Adrenal gland (tissue), 12 donors: Measurements from ENCODE around the gene COASY. TPM values are rescaled to one million over a fixed set of nuclear protein-coding genes. Genes with fewer than 3 reads are reported as not detected.

ENCODE experiments used
- DNase-seq, 7 donors: peaks; one replicate each; pipeline ENCODE4 v3.0.0-alpha.2; 2019 to 2020
- H3K27ac ChIP-seq, 5 donors: fragments of 200-600 bp; sonication (generic) in 4 of 5; 1 replicate in 3 of 5; 2 replicates in 2 of 5; pipeline versions ENCODE4 v1.5.1 to v1.8.0; 2016 to 2020; ENCODE audit warnings: mild to moderate bottlenecking in 1 of 5
- H3K27me3 ChIP-seq: fragments of 200-600 bp; 2 replicates; pipeline ENCODE4 v1.8.0; 2021
- H3K36me3 ChIP-seq, 2 donors: fragments of 200-600 bp; replicated peaks in 1 of 2; 1 replicate in 1 of 2; 2 replicates in 1 of 2; pipeline versions ENCODE4 v1.5.1 to v1.8.0; 2018 to 2022
- H3K4me1 ChIP-seq, 2 donors: fragments of 200-600 bp; replicated peaks in 1 of 2; 1 replicate in 1 of 2; 2 replicates in 1 of 2; pipeline versions ENCODE4 v1.5.1 to v1.8.0; 2018 to 2021
- H3K4me3 ChIP-seq, 4 donors: fragments of 200-600 bp; sonication (generic) in 3 of 4; one replicate each; pipeline ENCODE4 v1.5.1; 2016 to 2018
- H3K9me3 ChIP-seq, 3 donors: fragments of 200-600 bp; sonication (generic) in 1 of 3; replicated peaks in 1 of 3; 1 replicate in 2 of 3; 2 replicates in 1 of 3; pipeline versions ENCODE4 v1.5.1 to v1.8.0; 2016 to 2021
- POLR2A ChIP-seq, 2 donors: fragments of 450-650 bp; IDR thresholded peaks; one replicate each; pipeline ENCODE4 v1.6.1; 2017; ENCODE audit warnings: antibody characterized with exemption in 2 of 2, mild to moderate bottlenecking in 2 of 2, moderate library complexity in 1 of 2
- WGBS, 4 donors: extraction: QIAGEN DNeasy Blood & Tissue Kit in 2 of 4; methylation state at CpG; one replicate each; pipeline versions ENCODE4 v1.1.5 to v1.1.7; 2013 to 2017; 5-methylcytosine and 5-hydroxymethylcytosine counted together
- intact Hi-C, 2 donors: fragments of 100-400 bp; cut with DNase I; formaldehyde crosslinking; loops; one replicate each; pipeline versions ENCODE4 v1.14.1 to v1.15.0; 2022 to 2023
- polyA plus RNA-seq, 3 donors: library from polyadenylated mRNA; stranded (reverse); fragments of 200-250 nt in 2 of 3; fragments of 350-450 nt in 1 of 3; fragmentation: Illumina TruSeq in 1 of 3; extraction: RNeasy Lipid Tissue Mini Kit (QIAGEN cat#74804) in 1 of 3; gene quantifications; one replicate each; pipeline ENCODE4 v1.2.3, GENCODE V29; 2013 to 2014
- total RNA-seq, 9 donors: library from RNA; depleted of rRNA in 4 of 9; stranded (reverse); fragments of >200 nt in 4 of 9; fragments of 120-200 nt in 1 of 9; fragmentation: NEBNext Ultra II Directional in 1 of 9; extraction: Animal tissue kit (Norgen Biotek cat#: 25700) in 1 of 9; gene quantifications; one replicate each; pipeline versions ENCODE4 v1.1.0 to v1.2.4, GENCODE V29; 2013 to 2023
- TF ChIP-seq, protein P1 (sequence below), 6 experiments: fragments of 450-650 bp in 4 of 6; fragments of 200-600 bp in 2 of 6; sonication (generic) in 1 of 6; IDR thresholded peaks; 1 replicate in 5 of 6; 2 replicates in 1 of 6; pipeline versions ENCODE4 v1.5.1 to v1.8.0; 2016 to 2021; ENCODE audit warnings: antibody characterized with exemption in 6 of 6, mild to moderate bottlenecking in 2 of 6, moderate library complexity in 1 of 6
- donor health status: healthy with polysubstance abuse.
- donor health status: Bipolar disorder and iron deficiency.
- donor health status: DM: yes; HTN: yes; CAD: no.
- donor health status: DM: no; HTN: no; CAD: no.
- donor health status: DM: no; HTN: no; CAD: no.
- donor health status: DM: yes; HTN: yes; CAD: no.

Gene COASY
- total and polyA plus RNA-seq, 12 donors, result 46.8 to 192 (median 91.8) TPM

DNA sequence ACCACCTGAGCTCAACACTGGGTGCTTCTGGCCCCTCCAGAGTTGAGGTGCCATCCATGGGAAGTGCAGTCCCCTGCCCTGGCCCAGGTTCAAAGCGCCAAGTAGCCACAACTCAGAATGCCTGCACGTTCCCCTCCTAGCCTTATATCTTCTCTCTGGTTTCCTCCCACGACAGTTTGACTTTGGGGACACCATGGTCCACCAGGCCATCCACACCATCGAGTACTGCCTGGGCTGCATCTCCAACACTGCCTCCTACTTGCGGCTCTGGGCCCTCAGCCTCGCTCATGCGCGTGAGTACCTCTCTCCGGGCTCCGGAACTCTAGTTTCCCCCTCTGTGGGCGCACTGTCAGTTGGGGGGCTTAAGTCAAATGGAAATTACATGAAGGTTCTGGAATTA lies 48.3 kb upstream of the COASY start:
- intact Hi-C loops, result loop anchor here in 1 of 2 donors (10.0 kb wide), 1 partner anchor 189 kb away; no protein-coding TSS in a partner anchor
- Histone ChIP-seq H3K36me3 (peaks cover 0 to 59% of the 10 kb centered on the region in 2 donors), H3K27ac (peak overlapping the region in 4 of 5 donors; percentile 18 to 78 (median 43)), H3K4me1 (peaks cover 18 to 38% of the 10 kb centered on the region in 2 donors), H3K9me3 (no peaks in the 10 kb centered on the region), H3K4me3 (no peak overlapping the region), H3K27me3 (no peaks in the 10 kb centered on the region)
- TF ChIP-seq, protein P1, sequence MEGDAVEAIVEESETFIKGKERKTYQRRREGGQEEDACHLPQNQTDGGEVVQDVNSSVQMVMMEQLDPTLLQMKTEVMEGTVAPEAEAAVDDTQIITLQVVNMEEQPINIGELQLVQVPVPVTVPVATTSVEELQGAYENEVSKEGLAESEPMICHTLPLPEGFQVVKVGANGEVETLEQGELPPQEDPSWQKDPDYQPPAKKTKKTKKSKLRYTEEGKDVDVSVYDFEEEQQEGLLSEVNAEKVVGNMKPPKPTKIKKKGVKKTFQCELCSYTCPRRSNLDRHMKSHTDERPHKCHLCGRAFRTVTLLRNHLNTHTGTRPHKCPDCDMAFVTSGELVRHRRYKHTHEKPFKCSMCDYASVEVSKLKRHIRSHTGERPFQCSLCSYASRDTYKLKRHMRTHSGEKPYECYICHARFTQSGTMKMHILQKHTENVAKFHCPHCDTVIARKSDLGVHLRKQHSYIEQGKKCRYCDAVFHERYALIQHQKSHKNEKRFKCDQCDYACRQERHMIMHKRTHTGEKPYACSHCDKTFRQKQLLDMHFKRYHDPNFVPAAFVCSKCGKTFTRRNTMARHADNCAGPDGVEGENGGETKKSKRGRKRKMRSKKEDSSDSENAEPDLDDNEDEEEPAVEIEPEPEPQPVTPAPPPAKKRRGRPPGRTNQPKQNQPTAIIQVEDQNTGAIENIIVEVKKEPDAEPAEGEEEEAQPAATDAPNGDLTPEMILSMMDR (IDR thresholded peaks at IDR 0.05), result no peak
- no peak for TF ChIP-seq POLR2A (IDR thresholded peaks at IDR 0.05)
- 92 to 97% (median 95%) methylated on average over 11 of the region's 11 CpGs for WGBS, 4 donors
- no peak for DNase-seq

DNA sequence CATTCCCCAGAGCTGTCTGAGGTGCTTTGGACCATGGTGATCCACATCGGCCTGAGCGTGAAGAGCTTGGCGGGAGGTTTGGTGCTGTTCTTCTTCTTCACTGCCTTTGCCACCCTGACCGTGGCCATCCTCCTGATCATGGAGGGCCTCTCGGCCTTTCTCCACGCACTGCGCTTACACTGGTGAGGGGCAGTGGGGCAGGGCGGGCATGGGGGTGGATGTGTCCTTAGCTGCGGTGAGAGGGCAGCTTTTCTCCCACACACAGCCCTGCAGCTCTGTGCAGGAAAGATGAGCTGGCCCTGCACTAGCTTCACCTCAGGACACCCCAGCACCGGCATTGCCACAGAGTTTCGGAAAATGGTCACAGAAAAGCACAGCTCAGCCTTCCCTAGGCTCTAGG lies 47.7 kb upstream of the COASY start:
- WGBS, 4 donors, result 90 to 98% (median 95%) methylated on average over 4 to 11 of the region's 11 CpGs
- Histone ChIP-seq H3K27ac (peak overlapping the region in 3 of 5 donors; percentile 4 to 68 (median 24)), H3K9me3 (no peaks in the 10 kb centered on the region), H3K27me3 (no peaks in the 10 kb centered on the region), H3K4me1 (peaks cover 24 to 44% of the 10 kb centered on the region in 2 donors), H3K36me3 (peaks cover 0 to 53% of the 10 kb centered on the region in 2 donors), H3K4me3 (no peak overlapping the region)
- TF ChIP-seq POLR2A (IDR thresholded peaks at IDR 0.05), result no peak
- TF ChIP-seq, protein P1 (IDR thresholded peaks at IDR 0.05), result no peak
- DNase-seq, result peak in 1 of 7 donors; percentile 18
- intact Hi-C loops, result loop anchor here in 1 of 2 donors (10.0 kb wide), 1 partner anchor 189 kb away; no protein-coding TSS in a partner anchor

DNA sequence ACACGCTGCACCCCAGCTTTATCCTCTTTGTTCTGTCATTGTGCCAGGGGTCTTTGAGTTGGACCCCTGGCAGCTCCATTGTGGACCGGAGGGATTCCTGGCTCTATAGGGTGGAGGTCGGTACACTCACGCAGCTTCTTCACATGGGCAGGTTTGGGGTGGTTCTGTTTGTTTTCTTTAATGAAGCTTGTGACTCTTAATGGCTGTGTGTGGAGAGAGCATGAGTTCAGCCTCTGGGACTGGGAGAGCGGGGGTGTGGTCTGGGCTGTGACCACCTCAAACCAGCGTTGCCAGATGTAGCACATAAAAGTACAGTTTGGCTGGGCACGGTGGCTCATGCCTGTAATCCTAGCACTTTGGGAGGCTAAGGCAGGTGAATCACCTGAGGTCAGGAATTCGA lies 47.1 kb upstream of the COASY start:
- intact Hi-C loops, result loop anchor here (5.0 to 10.0 kb wide), 2 partner anchors 88 to 190 kb away; no protein-coding TSS in a partner anchor
- H3K27me3 ChIP-seq, result no peaks in the 10 kb centered on the region
- no peak for DNase-seq
- H3K27ac ChIP-seq, result peak overlapping the region in 2 of 5 donors; percentile 1 to 4
- no peak for TF ChIP-seq POLR2A (IDR thresholded peaks at IDR 0.05)
- TF ChIP-seq, protein P1 (IDR thresholded peaks at IDR 0.05), result no peak
- H3K4me3 ChIP-seq, result no peak overlapping the region
- peaks cover 0 to 47% of the 10 kb centered on the region in 2 donors for H3K36me3 ChIP-seq
- H3K4me1 ChIP-seq, result peaks cover 30 to 49% of the 10 kb centered on the region in 2 donors
- H3K9me3 ChIP-seq, result no peaks in the 10 kb centered on the region
- 78 to 92% (median 83%) methylated on average over 7 to 8 of the region's 8 CpGs for WGBS, 4 donors

DNA sequence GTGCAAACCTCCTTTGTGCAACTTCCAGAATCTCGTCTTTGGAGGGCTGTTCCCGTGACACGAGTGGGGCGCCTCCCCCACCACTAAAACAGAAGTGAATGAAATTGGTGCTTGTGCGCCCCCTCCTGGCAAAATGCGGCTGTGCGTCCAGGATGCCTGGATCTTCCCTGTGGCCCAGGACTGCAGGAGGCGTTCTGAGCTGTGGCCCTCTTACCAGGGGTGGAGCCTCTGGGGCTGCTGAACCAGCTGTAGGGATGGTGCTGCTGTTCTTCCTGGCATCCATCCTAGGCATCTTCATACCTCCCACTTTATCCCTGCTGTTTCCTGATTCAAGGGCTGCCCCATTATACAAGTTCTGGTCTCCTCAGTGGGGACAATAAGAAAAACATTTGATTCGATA lies 44.4 kb upstream of the COASY start:
- H3K4me1 ChIP-seq, result peaks cover 52 to 66% of the 10 kb centered on the region in 2 donors
- 23 to 44% (median 26%) methylated on average over 6 to 9 of the region's 9 CpGs for WGBS, 4 donors
- TF ChIP-seq, protein P1 (IDR thresholded peaks at IDR 0.05), result peak; percentile 84 to 93 (median 86)
- TF ChIP-seq POLR2A (IDR thresholded peaks at IDR 0.05), result no peak
- H3K36me3 ChIP-seq, result peaks cover 0 to 41% of the 10 kb centered on the region in 2 donors
- no peaks in the 10 kb centered on the region for H3K9me3 ChIP-seq
- H3K27me3 ChIP-seq, result no peaks in the 10 kb centered on the region
- peak; percentile 78 to 96 (median 88) for DNase-seq
- intact Hi-C loops, result loop anchor here (5.0 to 10.0 kb wide), 2 partner anchors 90 to 193 kb away; no protein-coding TSS in a partner anchor
- no peak overlapping the region for H3K4me3 ChIP-seq
- peak overlapping the region; percentile 94 to 99 (median 95) for H3K27ac ChIP-seq
